HepG2 (cell line): ENCODE measurements around the gene INKA1. TPM values are rescaled to one million over a fixed set of nuclear protein-coding genes. Genes with fewer than 3 reads are reported as not detected.

Experiments
- FOXK1 ChIP-seq: sonication (generic); formaldehyde crosslinking; IDR thresholded peaks from 2 replicates; pipeline ENCODE4 v1.4.0; 2020; ENCODE audit warnings: low read depth, missing genetic modification reagents, borderline replicate concordance
- JUND ChIP-seq: sonication (generic); formaldehyde crosslinking; IDR thresholded peaks from 2 replicates; pipeline ENCODE4 v1.8.0; 2022; ENCODE audit warnings: mild to moderate bottlenecking, missing genetic modification reagents
- KDM5A ChIP-seq: fragments of 200-600 bp; sonication (generic); IDR thresholded peaks from 2 replicates; pipeline ENCODE4 v1.7.0; 2018; ENCODE audit warnings: antibody characterized with exemption, mild to moderate bottlenecking, low read length, borderline replicate concordance
- MED13 ChIP-seq: sonication (generic); formaldehyde crosslinking; IDR thresholded peaks from 2 replicates; pipeline ENCODE4 v1.5.0; 2020; ENCODE audit warnings: missing genetic modification reagents
- MYNN ChIP-seq: sonication (generic); formaldehyde crosslinking; IDR thresholded peaks from 2 replicates; pipeline ENCODE4 v1.4.0; 2020; ENCODE audit warnings: mild to moderate bottlenecking, low read depth, missing genetic modification reagents
- RCOR2 ChIP-seq: IDR thresholded peaks from 2 replicates; pipeline ENCODE4 v1.6.1; 2016; ENCODE audit warnings: missing biosample characterization, missing genetic modification reagents
- RFXAP ChIP-seq: sonication (generic); formaldehyde crosslinking; IDR thresholded peaks from 2 replicates; pipeline ENCODE4 v1.4.0; 2020; ENCODE audit warnings: missing genetic modification reagents, borderline replicate concordance
- SOX13 ChIP-seq, 3 experiments: fragments of 450-650 bp in 1 of 3; sonication (generic) in 1 of 3; formaldehyde crosslinking in 1 of 3; IDR thresholded peaks in 2 of 3; conservative IDR thresholded peaks in 1 of 3; 2 replicates each; pipeline versions ENCODE4 v1.5.0 to v1.6.1; 2016 to 2020; ENCODE audit warnings: antibody characterized with exemption in 1 of 3, mild to moderate bottlenecking in 1 of 3, missing compliant biosample characterization in 1 of 3, missing genetic modification reagents in 1 of 3, moderate library complexity in 1 of 3
- ZBTB7B ChIP-seq: sonication (generic); formaldehyde crosslinking; IDR thresholded peaks from 2 replicates; pipeline ENCODE4 v1.4.0; 2020; ENCODE audit warnings: missing genetic modification reagents
- ZIK1 ChIP-seq: sonication (generic); formaldehyde crosslinking; IDR thresholded peaks from 2 replicates; pipeline ENCODE4 v1.5.0; 2020; ENCODE audit warnings: mild to moderate bottlenecking, low read depth, missing genetic modification reagents, borderline replicate concordance
- ZNF121 ChIP-seq: sonication (generic); formaldehyde crosslinking; IDR thresholded peaks from 2 replicates; pipeline ENCODE4 v1.5.0; 2020; ENCODE audit warnings: mild to moderate bottlenecking, missing genetic modification reagents
- polyA plus RNA-seq, 8 experiments: library from polyadenylated mRNA; depleted of rRNA in 3 of 8; stranded (reverse) in 7 of 8; unstranded in 1 of 8; fragments of >200 nt; fragmentation: Illumina TruSeq in 4 of 8; extraction: Trizol in 4 of 8; gene quantifications; 2 replicates each; pipeline versions ENCODE4 v1.2.1 to v1.2.3, GENCODE V29; 2011 to 2016; ENCODE audit warnings: low read depth in 4 of 8, missing spikeins in 1 of 8, mixed read lengths in 1 of 8; ENCODE audit not compliant: insufficient read depth in 1 of 8
- total RNA-seq, 5 experiments: library from RNA; depleted of rRNA; stranded (reverse); fragments of >200 nt; fragmentation: Illumina TruSeq; extraction: Trizol; gene quantifications; 2 replicates each; pipeline ENCODE4 v1.2.3, GENCODE V29; 2016; ENCODE audit warnings: low read depth in 1 of 5
- TF ChIP-seq, protein P1 (sequence below): sonication (generic); formaldehyde crosslinking; IDR thresholded peaks from 2 replicates; pipeline ENCODE4 v1.5.0; 2020; ENCODE audit warnings: mild to moderate bottlenecking, low read depth, missing genetic modification reagents, borderline replicate concordance
- TF ChIP-seq, protein P2 (sequence below): sonication (generic); formaldehyde crosslinking; IDR thresholded peaks from 2 replicates; pipeline ENCODE4 v1.4.0; 2020; ENCODE audit warnings: missing genetic modification reagents, borderline replicate concordance
- TF ChIP-seq, protein P3 (sequence below): sonication (generic); formaldehyde crosslinking; IDR thresholded peaks from 2 replicates; pipeline ENCODE4 v1.8.1; 2023; ENCODE audit warnings: missing genetic modification reagents, inconsistent platforms, borderline replicate concordance
- TF ChIP-seq, protein P4 (sequence below): sonication (generic); formaldehyde crosslinking; IDR thresholded peaks from 2 replicates; pipeline ENCODE4 v1.4.0; 2020; ENCODE audit warnings: missing genetic modification reagents
- TF ChIP-seq, protein P5 (sequence below): sonication (generic); formaldehyde crosslinking; IDR thresholded peaks from 2 replicates; pipeline ENCODE4 v1.8.0; 2022; ENCODE audit warnings: mild to moderate bottlenecking, missing genetic modification reagents, borderline replicate concordance
- TF ChIP-seq, protein P6 (sequence below): sonication (generic); formaldehyde crosslinking; IDR thresholded peaks from 2 replicates; pipeline ENCODE4 v1.4.0; 2020; ENCODE audit warnings: mild to moderate bottlenecking, missing genetic modification reagents

The INKA1 gene
- total and polyA plus RNA-seq, 2 of the 13 experiments (the other 11 are each of a cell fraction or from before 2014, with no cell fraction given): 0.22 to 0.41 TPM

DNA sequence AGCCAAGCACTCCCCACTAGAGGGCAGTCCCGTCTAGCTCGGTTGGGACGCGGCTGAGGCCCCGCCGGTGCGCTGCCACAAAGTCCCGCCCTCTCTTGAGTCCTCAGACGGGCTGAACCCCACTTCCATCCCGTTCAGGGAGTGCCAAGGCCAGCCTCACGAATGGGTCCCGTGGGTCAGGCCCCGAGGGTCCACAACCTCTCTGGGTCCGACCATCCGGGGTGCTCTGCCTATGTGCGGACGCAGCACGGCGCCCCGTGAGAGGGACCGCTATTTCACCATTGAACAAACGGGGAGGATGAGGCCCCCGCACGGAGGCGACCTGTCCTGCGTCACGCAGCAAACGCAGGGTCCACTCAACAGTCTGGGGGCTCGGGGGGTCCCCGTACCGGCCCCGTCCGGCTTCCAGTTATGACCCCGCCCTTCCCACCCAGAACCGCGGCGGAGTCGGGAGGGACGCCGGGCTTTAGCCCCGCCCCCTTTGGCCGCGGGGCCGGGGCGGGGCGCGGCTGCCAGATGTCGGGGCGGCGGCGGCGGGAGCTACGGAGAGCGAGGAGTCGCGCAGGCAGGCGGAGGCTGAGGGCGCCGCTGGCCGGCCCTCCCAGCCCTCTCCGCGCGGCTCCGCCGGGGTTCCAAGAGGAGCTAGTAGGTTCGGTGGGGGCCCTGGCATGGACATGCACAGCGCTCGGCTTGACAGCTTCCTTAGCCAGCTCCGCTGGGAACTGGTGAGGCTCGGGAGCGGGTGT is at the start of gene INKA1 (continued):
- TF ChIP-seq, protein P1, sequence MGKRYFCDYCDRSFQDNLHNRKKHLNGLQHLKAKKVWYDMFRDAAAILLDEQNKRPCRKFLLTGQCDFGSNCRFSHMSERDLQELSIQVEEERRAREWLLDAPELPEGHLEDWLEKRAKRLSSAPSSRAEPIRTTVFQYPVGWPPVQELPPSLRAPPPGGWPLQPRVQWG (CRISPR knock-in tag): no peak
- TF ChIP-seq KDM5A: 0 out of 2 replicates have a peak, but pooled peaks have one; percentile 17
- TF ChIP-seq, protein P2, sequence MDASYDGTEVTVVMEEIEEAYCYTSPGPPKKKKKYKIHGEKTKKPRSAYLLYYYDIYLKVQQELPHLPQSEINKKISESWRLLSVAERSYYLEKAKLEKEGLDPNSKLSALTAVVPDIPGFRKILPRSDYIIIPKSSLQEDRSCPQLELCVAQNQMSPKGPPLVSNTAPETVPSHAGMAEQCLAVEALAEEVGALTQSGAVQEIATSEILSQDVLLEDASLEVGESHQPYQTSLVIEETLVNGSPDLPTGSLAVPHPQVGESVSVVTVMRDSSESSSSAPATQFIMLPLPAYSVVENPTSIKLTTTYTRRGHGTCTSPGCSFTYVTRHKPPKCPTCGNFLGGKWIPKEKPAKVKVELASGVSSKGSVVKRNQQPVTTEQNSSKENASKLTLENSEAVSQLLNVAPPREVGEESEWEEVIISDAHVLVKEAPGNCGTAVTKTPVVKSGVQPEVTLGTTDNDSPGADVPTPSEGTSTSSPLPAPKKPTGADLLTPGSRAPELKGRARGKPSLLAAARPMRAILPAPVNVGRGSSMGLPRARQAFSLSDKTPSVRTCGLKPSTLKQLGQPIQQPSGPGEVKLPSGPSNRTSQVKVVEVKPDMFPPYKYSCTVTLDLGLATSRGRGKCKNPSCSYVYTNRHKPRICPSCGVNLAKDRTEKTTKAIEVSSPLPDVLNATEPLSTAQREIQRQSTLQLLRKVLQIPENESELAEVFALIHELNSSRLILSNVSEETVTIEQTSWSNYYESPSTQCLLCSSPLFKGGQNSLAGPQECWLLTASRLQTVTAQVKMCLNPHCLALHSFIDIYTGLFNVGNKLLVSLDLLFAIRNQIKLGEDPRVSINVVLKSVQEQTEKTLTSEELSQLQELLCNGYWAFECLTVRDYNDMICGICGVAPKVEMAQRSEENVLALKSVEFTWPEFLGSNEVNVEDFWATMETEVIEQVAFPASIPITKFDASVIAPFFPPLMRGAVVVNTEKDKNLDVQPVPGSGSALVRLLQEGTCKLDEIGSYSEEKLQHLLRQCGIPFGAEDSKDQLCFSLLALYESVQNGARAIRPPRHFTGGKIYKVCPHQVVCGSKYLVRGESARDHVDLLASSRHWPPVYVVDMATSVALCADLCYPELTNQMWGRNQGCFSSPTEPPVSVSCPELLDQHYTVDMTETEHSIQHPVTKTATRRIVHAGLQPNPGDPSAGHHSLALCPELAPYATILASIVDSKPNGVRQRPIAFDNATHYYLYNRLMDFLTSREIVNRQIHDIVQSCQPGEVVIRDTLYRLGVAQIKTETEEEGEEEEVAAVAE (CRISPR knock-in tag): no peak
- TF ChIP-seq, protein P3, sequence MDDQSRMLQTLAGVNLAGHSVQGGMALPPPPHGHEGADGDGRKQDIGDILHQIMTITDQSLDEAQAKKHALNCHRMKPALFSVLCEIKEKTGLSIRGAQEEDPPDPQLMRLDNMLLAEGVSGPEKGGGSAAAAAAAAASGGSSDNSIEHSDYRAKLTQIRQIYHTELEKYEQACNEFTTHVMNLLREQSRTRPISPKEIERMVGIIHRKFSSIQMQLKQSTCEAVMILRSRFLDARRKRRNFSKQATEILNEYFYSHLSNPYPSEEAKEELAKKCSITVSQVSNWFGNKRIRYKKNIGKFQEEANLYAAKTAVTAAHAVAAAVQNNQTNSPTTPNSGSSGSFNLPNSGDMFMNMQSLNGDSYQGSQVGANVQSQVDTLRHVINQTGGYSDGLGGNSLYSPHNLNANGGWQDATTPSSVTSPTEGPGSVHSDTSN (CRISPR knock-in tag): no peak
- no peak for TF ChIP-seq MYNN (CRISPR knock-in tag)
- peak; percentile 56; the same call in 1 of the 2 replicates for TF ChIP-seq RFXAP (CRISPR knock-in tag)
- no peak for TF ChIP-seq SOX13 (IDR thresholded peaks at IDR 0.05)
- peak in 1 of 2 experiments; percentile 19; a peak in 1 of 4 replicates for TF ChIP-seq SOX13 (CRISPR knock-in tag; conservative IDR thresholded peaks at IDR 0.05 in 1 of 2, IDR thresholded peaks at IDR 0.05 in 1 of 2)
- no peak for TF ChIP-seq MED13 (CRISPR knock-in tag)
- TF ChIP-seq ZIK1 (CRISPR knock-in tag): peak; percentile 79; the same call in 1 of the 2 replicates
- TF ChIP-seq ZBTB7B (CRISPR knock-in tag): no peak; the same call in none of the 2 replicates
- no peak for TF ChIP-seq FOXK1 (CRISPR knock-in tag)
- TF ChIP-seq, protein P4, sequence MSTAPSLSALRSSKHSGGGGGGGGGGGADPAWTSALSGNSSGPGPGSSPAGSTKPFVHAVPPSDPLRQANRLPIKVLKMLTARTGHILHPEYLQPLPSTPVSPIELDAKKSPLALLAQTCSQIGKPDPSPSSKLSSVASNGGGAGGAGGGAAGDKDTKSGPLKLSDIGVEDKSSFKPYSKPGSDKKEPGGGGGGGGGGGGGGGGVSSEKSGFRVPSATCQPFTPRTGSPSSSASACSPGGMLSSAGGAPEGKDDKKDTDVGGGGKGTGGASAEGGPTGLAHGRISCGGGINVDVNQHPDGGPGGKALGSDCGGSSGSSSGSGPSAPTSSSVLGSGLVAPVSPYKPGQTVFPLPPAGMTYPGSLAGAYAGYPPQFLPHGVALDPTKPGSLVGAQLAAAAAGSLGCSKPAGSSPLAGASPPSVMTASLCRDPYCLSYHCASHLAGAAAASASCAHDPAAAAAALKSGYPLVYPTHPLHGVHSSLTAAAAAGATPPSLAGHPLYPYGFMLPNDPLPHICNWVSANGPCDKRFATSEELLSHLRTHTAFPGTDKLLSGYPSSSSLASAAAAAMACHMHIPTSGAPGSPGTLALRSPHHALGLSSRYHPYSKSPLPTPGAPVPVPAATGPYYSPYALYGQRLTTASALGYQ (CRISPR knock-in tag): no peak
- 0 out of 2 replicates have a peak, but pooled peaks have one; percentile 4 for TF ChIP-seq ZNF121
- TF ChIP-seq JUND (CRISPR knock-in tag): no peak
- TF ChIP-seq, protein P5, sequence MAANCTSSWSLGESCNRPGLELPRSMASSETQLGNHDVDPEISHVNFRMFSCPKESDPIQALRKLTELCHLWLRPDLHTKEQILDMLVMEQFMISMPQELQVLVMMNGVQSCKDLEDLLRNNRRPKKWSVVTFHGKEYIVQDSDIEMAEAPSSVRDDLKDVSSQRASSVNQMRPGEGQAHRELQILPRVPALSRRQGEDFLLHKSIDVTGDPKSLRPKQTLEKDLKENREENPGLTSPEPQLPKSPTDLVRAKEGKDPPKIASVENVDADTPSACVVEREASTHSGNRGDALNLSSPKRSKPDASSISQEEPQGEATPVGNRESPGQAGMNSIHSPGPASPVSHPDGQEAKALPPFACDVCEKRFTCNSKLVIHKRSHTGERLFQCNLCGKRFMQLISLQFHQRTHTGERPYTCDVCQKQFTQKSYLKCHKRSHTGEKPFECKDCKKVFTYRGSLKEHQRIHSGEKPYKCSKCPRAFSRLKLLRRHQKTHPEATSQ: no peak
- TF ChIP-seq RCOR2: no peak
- TF ChIP-seq, protein P6, sequence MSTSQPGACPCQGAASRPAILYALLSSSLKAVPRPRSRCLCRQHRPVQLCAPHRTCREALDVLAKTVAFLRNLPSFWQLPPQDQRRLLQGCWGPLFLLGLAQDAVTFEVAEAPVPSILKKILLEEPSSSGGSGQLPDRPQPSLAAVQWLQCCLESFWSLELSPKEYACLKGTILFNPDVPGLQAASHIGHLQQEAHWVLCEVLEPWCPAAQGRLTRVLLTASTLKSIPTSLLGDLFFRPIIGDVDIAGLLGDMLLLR (CRISPR knock-in tag): no peak
